OCI-LY7 (cell line): ENCODE measurements around the gene PLXNA1. TPM values are rescaled to one million over a fixed set of nuclear protein-coding genes. Genes with fewer than 3 reads are reported as not detected.

Source experiments
- BruUV-seq: library from RNA; stranded (reverse); fragments of 400-500 nt; replicated peaks from 2 replicates; lab custom pipeline; 2021; lab: Mats Ljungman, UMichigan
- CTCF ChIA-PET: fragments of 300-600 bp; sonication (Branson Sonifier 250); formaldehyde crosslinking; loops from one replicate; lab custom pipeline; 2022; ENCODE audit warnings: antibody characterized with exemption; ENCODE audit not compliant: unreplicated experiment; lab: Charles Lee
- POLR2A ChIA-PET: fragments of 300-600 bp; sonication (Branson Sonifier 250); formaldehyde crosslinking; loops from one replicate; lab custom pipeline; 2022; ENCODE audit warnings: antibody characterized with exemption; lab: Charles Lee
- DNase-seq: peaks from one replicate; pipeline ENCODE4 v3.0.0-alpha.2; 2015; ENCODE audit warnings: low spot score
- H2AFZ ChIP-seq: fragments of 200-600 bp; sonication (generic), shearing (Covaris generic); 2 replicates; pipeline ENCODE4 v1.6.1; 2014; ENCODE audit warnings: mild to moderate bottlenecking, antibody characterized with exemption, low read length, moderate library complexity
- H3K27ac ChIP-seq: fragments of 200-600 bp; sonication (generic); 2 replicates; pipeline ENCODE4 v1.5.1; 2014; ENCODE audit warnings: mixed run types, low read depth, mild to moderate bottlenecking, moderate library complexity, low read length, inconsistent platforms; ENCODE audit not compliant: poor library complexity, severe bottlenecking
- H3K36me3 ChIP-seq: fragments of 200-600 bp; sonication (generic); 2 replicates; pipeline ENCODE4 v1.6.1; 2014; ENCODE audit warnings: mild to moderate bottlenecking, antibody characterized with exemption, low read length, moderate library complexity, mixed read lengths; ENCODE audit not compliant: insufficient read depth
- H3K4me1 ChIP-seq: fragments of 200-600 bp; sonication (generic); 2 replicates; pipeline ENCODE4 v1.5.1; 2014; ENCODE audit warnings: mild to moderate bottlenecking, low read length; ENCODE audit not compliant: insufficient read depth, poor library complexity, severe bottlenecking
- H3K4me2 ChIP-seq: fragments of 200-600 bp; sonication (generic); 2 replicates; pipeline ENCODE4 v1.6.1; 2014; ENCODE audit warnings: mild to moderate bottlenecking, low read length
- H3K4me3 ChIP-seq: fragments of 200-600 bp; sonication (generic); 2 replicates; pipeline ENCODE4 v1.5.1; 2014; ENCODE audit warnings: mild to moderate bottlenecking, low read depth, low read length; ENCODE audit not compliant: poor library complexity, severe bottlenecking
- H3K79me2 ChIP-seq: fragments of 200-600 bp; sonication (generic); 2 replicates; pipeline ENCODE4 v1.6.1; 2016; ENCODE audit warnings: low read depth, mild to moderate bottlenecking, low read length, moderate library complexity, mixed read lengths; ENCODE audit not compliant: insufficient read depth
- H3K9me2 ChIP-seq: fragments of 200-600 bp; sonication (generic); 2 replicates; pipeline ENCODE4 v1.6.1; 2016; ENCODE audit warnings: mild to moderate bottlenecking, low read length, mixed read lengths; ENCODE audit not compliant: insufficient read depth
- H3K9me3 ChIP-seq: fragments of 200-600 bp; sonication (generic); 2 replicates; pipeline ENCODE4 v1.6.1; 2014; ENCODE audit warnings: mild to moderate bottlenecking, mixed run types, low read length, mixed read lengths
- H4K20me1 ChIP-seq: fragments of 200-600 bp; sonication (generic); 2 replicates; pipeline ENCODE4 v1.6.1; 2014; ENCODE audit warnings: mild to moderate bottlenecking, antibody characterized with exemption, low read length, moderate library complexity, mixed read lengths; ENCODE audit not compliant: insufficient read depth
- EZH2phosphoT487 ChIP-seq: fragments of 200-600 bp; sonication (generic); IDR thresholded peaks from 2 replicates; pipeline ENCODE4 v1.6.1; 2018; ENCODE audit warnings: low read depth, borderline replicate concordance, mild to moderate bottlenecking, mixed run types, antibody characterized with exemption, low read length, moderate library complexity, mixed read lengths
- intact Hi-C: fragments of 100-400 bp; cut with micrococcal nuclease; formaldehyde crosslinking; loops from one replicate; pipeline ENCODE4 v1.10.0; 2022; ENCODE audit not compliant: unreplicated experiment
- total RNA-seq, 2 experiments: library from RNA; depleted of rRNA in 1 of 2; stranded (reverse); fragments of >200 nt in 1 of 2; shearing (Covaris generic) in 1 of 2; gene quantifications; 2 replicates each; pipeline ENCODE4 v1.2.3, GENCODE V29; 2014 to 2022
- TF ChIP-seq, protein P1 (sequence below): fragments of 200-600 bp; sonication (generic); conservative IDR thresholded peaks from 2 replicates; pipeline ENCODE4 v1.5.1; 2014; ENCODE audit warnings: mild to moderate bottlenecking, antibody characterized with exemption, low read length, moderate library complexity, mixed read lengths

The PLXNA1 gene
- total RNA-seq, 2 experiments from 2014 or later: 3.6 to 4.4 TPM

DNA sequence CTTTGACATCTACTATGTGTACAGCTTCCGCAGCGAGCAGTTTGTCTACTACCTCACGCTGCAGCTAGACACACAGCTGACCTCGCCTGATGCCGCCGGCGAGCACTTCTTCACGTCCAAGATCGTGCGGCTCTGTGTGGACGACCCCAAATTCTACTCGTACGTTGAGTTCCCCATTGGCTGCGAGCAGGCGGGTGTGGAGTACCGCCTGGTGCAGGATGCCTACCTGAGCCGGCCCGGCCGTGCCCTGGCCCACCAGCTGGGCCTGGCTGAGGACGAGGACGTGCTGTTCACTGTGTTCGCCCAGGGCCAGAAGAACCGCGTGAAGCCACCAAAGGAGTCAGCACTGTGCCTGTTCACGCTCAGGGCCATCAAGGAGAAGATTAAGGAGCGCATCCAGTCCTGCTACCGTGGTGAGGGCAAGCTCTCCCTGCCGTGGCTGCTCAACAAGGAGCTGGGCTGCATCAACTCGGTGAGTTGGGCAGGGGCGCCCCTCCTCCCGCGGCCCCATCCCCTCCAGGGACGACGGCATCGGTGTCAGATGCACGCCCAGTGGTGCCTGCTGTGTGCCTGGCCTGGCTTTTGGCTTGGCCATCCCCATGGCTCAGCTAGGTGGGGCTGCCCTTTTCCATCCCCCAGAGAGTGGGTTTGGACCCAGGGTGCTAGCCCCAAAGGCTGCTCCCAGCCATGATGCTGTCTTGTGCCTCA lies 6.6 kb downstream of the PLXNA1 start:
- CTCF ChIA-PET: no interaction called here
- no peaks in the 10 kb centered on the region for H3K9me2 ChIP-seq
- TF ChIP-seq EZH2phosphoT487: no peak
- TF ChIP-seq, protein P1, sequence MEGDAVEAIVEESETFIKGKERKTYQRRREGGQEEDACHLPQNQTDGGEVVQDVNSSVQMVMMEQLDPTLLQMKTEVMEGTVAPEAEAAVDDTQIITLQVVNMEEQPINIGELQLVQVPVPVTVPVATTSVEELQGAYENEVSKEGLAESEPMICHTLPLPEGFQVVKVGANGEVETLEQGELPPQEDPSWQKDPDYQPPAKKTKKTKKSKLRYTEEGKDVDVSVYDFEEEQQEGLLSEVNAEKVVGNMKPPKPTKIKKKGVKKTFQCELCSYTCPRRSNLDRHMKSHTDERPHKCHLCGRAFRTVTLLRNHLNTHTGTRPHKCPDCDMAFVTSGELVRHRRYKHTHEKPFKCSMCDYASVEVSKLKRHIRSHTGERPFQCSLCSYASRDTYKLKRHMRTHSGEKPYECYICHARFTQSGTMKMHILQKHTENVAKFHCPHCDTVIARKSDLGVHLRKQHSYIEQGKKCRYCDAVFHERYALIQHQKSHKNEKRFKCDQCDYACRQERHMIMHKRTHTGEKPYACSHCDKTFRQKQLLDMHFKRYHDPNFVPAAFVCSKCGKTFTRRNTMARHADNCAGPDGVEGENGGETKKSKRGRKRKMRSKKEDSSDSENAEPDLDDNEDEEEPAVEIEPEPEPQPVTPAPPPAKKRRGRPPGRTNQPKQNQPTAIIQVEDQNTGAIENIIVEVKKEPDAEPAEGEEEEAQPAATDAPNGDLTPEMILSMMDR: no peak
- no peaks in the 10 kb centered on the region for H3K36me3 ChIP-seq
- BruUV-seq: no TSS peak
- no peaks in the 10 kb centered on the region for H3K4me1 ChIP-seq
- no peak for DNase-seq
- POLR2A ChIA-PET: no interaction called here
- no peaks in the 10 kb centered on the region for H3K79me2 ChIP-seq
- intact Hi-C loops: loop anchor here (10.0 kb wide), 1 partner anchor 465 kb away; no protein-coding TSS in a partner anchor
- H3K4me2 ChIP-seq: no peak overlapping the region
- no peak overlapping the region for H3K4me3 ChIP-seq
- H2AFZ ChIP-seq: no peak overlapping the region
- no peak overlapping the region for H3K27ac ChIP-seq
- 0 out of 2 replicates have a peak, but pooled peaks cover 5% of the 10 kb centered on the region for H4K20me1 ChIP-seq
- no peaks in the 10 kb centered on the region for H3K9me3 ChIP-seq

DNA sequence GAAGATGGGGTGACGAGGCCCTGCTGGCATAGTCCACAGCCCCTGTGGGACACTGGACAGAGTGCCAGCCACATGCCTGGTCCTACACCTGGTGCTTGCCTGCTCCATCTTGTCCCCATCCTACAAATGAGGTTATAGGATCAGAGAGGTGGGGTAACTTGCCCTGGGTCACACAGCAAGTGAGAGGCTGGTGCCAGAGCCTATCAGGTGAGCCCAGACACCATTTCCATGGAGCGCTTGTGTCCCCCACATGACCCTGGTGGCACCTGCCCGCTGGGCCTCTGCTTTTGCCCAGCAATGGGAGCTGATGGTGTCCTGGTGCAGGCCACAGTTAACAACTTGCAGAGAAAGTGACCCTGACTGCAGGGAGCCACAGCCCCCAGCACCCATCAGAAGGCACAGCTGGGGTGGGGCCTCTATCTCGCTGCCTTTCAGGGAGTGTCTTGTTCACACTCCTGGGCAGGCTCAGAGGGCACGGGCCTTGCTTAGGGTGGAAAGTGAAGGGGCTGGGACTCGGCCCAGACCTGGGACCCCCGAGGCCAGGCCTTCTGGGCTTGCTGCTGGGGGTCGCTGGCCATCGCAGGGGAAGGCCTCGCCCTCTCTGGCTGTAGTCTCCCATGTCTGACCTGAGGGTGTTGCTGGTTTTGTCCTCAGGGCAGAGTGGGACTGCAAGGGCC lies 7.2 kb downstream of the PLXNA1 start:
- intact Hi-C loops: no loop called here
- H3K36me3 ChIP-seq: no peaks in the 10 kb centered on the region
- no peak for TF ChIP-seq EZH2phosphoT487
- TF ChIP-seq, protein P1: no peak
- no peaks in the 10 kb centered on the region for H3K9me2 ChIP-seq
- H3K79me2 ChIP-seq: no peaks in the 10 kb centered on the region
- no peaks in the 10 kb centered on the region for H3K9me3 ChIP-seq
- H3K4me2 ChIP-seq: no peak overlapping the region
- 0 out of 2 replicates have a peak, but pooled peaks cover 5% of the 10 kb centered on the region for H4K20me1 ChIP-seq
- ChIA-PET CTCF (no interaction called here), POLR2A (no interaction called here)
- no peak for DNase-seq
- H3K4me3 ChIP-seq: no peak overlapping the region
- BruUV-seq: no TSS peak
- H3K27ac ChIP-seq: no peak overlapping the region
- H2AFZ ChIP-seq: no peak overlapping the region
- no peaks in the 10 kb centered on the region for H3K4me1 ChIP-seq

DNA sequence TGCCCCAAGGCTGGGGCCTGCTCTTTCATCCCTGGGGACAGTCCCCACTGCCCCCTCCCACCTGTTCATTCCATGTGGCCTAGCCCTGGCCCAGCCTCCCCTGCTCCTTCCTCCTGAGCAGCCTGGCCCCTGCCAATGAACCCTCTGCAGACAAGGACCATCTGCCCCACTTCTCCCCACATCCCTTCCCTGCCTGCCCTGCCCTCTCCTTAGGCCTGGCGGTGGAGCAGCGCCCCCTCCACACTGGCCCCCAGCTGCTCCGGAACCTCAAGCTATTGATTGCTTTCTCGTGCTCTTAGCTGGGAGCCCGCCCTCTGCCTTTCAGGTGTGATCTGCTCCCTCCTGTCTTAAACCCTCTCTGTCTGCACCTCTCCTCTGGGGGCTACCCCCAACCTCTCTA lies 8.0 kb downstream of the PLXNA1 start:
- no peak for TF ChIP-seq EZH2phosphoT487
- TF ChIP-seq, protein P1: no peak
- no peaks in the 10 kb centered on the region for H3K9me3 ChIP-seq
- H3K79me2 ChIP-seq: no peaks in the 10 kb centered on the region
- intact Hi-C loops: no loop called here
- no peak overlapping the region for H3K4me2 ChIP-seq
- no peak overlapping the region for H2AFZ ChIP-seq
- no peaks in the 10 kb centered on the region for H3K4me1 ChIP-seq
- 0 out of 2 replicates have a peak, but pooled peaks cover 1% of the 10 kb centered on the region for H4K20me1 ChIP-seq
- ChIA-PET POLR2A (no interaction called here), CTCF (no interaction called here)
- H3K27ac ChIP-seq: no peak overlapping the region
- DNase-seq: no peak
- no TSS peak for BruUV-seq
- H3K36me3 ChIP-seq: no peaks in the 10 kb centered on the region
- H3K4me3 ChIP-seq: no peak overlapping the region
- no peaks in the 10 kb centered on the region for H3K9me2 ChIP-seq
